DOHH2 (cell line): ENCODE results near the gene RAB3GAP1.

ENCODE experiments used
- H3F3A ChIP-seq: fragments of 200-600 bp; sonication (generic), shearing (Covaris generic); 2 replicates; pipeline ENCODE4 v1.6.0; 2016; ENCODE audit warnings: antibody characterized with exemption, mild to moderate bottlenecking; ENCODE audit not compliant: control insufficient read depth, insufficient read depth
- H3K27ac ChIP-seq: fragments of 200-600 bp; sonication (generic); 2 replicates; pipeline ENCODE4 v1.5.1; 2014; ENCODE audit warnings: low read depth, mild to moderate bottlenecking, low read length, moderate library complexity
- H3K27me3 ChIP-seq: fragments of 200-600 bp; sonication (generic); 2 replicates; pipeline ENCODE4 v1.6.1; 2014; ENCODE audit warnings: mild to moderate bottlenecking, low read length, mixed read lengths; ENCODE audit not compliant: control insufficient read depth
- H3K36me3 ChIP-seq: fragments of 200-600 bp; sonication (generic); 2 replicates; pipeline ENCODE4 v1.6.1; 2014; ENCODE audit warnings: mild to moderate bottlenecking, low read length, moderate library complexity, mixed read lengths; ENCODE audit not compliant: control insufficient read depth
- H3K4me1 ChIP-seq: fragments of 200-600 bp; sonication (generic); 2 replicates; pipeline ENCODE4 v1.6.1; 2014; ENCODE audit warnings: mild to moderate bottlenecking, low read length, mixed read lengths; ENCODE audit not compliant: control insufficient read depth
- H3K4me2 ChIP-seq: fragments of 200-600 bp; sonication (generic); 2 replicates; pipeline ENCODE4 v1.6.0; 2014; ENCODE audit warnings: mild to moderate bottlenecking, low read length, moderate library complexity
- H3K4me3 ChIP-seq: fragments of 200-600 bp; sonication (generic); 2 replicates; pipeline ENCODE4 v1.5.1; 2014; ENCODE audit warnings: mild to moderate bottlenecking, low read length, mixed read lengths
- H3K79me2 ChIP-seq: fragments of 200-600 bp; sonication (generic); 2 replicates; pipeline ENCODE4 v1.6.1; 2014; ENCODE audit warnings: mild to moderate bottlenecking, low read length, mixed read lengths; ENCODE audit not compliant: control insufficient read depth
- H3K9me2 ChIP-seq: fragments of 200-600 bp; sonication (generic); replicated peaks from 2 replicates; pipeline ENCODE4 v1.6.1; 2014; ENCODE audit warnings: mild to moderate bottlenecking, low read length, mixed read lengths; ENCODE audit not compliant: control insufficient read depth
- H3K9me3 ChIP-seq: fragments of 200-600 bp; sonication (generic); 2 replicates; pipeline ENCODE4 v1.6.1; 2014; ENCODE audit warnings: antibody characterized with exemption, low read length, mixed read lengths; ENCODE audit not compliant: control insufficient read depth, insufficient read depth
- H4K20me1 ChIP-seq: fragments of 200-600 bp; sonication (generic); 2 replicates; pipeline ENCODE4 v1.6.0; 2014; ENCODE audit warnings: low read depth, mild to moderate bottlenecking, antibody characterized with exemption, low read length, moderate library complexity; ENCODE audit not compliant: control insufficient read depth, insufficient read depth
- EZH2phosphoT487 ChIP-seq: fragments of 200-600 bp; sonication (generic); IDR thresholded peaks from 2 replicates; pipeline ENCODE4 v1.6.1; 2017; ENCODE audit warnings: borderline replicate concordance, mild to moderate bottlenecking, antibody characterized with exemption, low read length, moderate library complexity, mixed read lengths
- TF ChIP-seq, protein P1 (sequence below): fragments of 200-600 bp; sonication (generic); IDR thresholded peaks from one replicate; pipeline ENCODE4 v1.5.1; 2014; ENCODE audit warnings: antibody characterized with exemption, mild to moderate bottlenecking, low read depth, low read length; ENCODE audit not compliant: poor library complexity, severe bottlenecking

Gene RAB3GAP1

DNA sequence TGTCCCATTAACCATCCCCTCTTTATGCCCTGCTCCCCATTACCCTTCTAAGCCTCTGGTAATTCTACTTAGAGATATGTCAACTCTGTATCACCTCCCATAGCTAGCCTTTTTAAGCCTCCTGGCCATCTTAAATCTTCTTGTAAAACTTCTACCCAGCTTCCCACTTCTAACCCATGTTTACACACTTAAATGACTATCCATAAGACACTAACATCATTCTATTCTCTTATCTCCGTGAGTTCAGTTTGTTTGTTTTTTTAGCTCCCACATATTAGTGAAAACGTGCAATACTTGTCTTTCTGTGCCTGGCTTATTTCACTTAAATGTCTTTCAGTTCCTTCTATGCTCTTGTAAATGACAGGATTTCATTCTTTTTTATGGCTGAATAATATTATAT is 42.4 kb downstream of the RAB3GAP1 start:
- no peaks in the 10 kb centered on the region for H3K9me2 ChIP-seq
- peaks cover 4% of the 10 kb centered on the region for H3K79me2 ChIP-seq
- no peaks in the 10 kb centered on the region for H4K20me1 ChIP-seq
- no peak overlapping the region for H3K4me3 ChIP-seq
- H3K9me3 ChIP-seq, result no peaks in the 10 kb centered on the region
- TF ChIP-seq, protein P1, sequence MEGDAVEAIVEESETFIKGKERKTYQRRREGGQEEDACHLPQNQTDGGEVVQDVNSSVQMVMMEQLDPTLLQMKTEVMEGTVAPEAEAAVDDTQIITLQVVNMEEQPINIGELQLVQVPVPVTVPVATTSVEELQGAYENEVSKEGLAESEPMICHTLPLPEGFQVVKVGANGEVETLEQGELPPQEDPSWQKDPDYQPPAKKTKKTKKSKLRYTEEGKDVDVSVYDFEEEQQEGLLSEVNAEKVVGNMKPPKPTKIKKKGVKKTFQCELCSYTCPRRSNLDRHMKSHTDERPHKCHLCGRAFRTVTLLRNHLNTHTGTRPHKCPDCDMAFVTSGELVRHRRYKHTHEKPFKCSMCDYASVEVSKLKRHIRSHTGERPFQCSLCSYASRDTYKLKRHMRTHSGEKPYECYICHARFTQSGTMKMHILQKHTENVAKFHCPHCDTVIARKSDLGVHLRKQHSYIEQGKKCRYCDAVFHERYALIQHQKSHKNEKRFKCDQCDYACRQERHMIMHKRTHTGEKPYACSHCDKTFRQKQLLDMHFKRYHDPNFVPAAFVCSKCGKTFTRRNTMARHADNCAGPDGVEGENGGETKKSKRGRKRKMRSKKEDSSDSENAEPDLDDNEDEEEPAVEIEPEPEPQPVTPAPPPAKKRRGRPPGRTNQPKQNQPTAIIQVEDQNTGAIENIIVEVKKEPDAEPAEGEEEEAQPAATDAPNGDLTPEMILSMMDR, result no peak
- no peak for TF ChIP-seq EZH2phosphoT487
- H3K4me2 ChIP-seq, result no peak overlapping the region
- peaks cover 38% of the 10 kb centered on the region for H3K36me3 ChIP-seq
- no peaks in the 10 kb centered on the region for H3K4me1 ChIP-seq
- H3K27ac ChIP-seq, result no peak overlapping the region
- peaks cover 6% of the 10 kb centered on the region for H3F3A ChIP-seq
- H3K27me3 ChIP-seq, result no peaks in the 10 kb centered on the region

DNA sequence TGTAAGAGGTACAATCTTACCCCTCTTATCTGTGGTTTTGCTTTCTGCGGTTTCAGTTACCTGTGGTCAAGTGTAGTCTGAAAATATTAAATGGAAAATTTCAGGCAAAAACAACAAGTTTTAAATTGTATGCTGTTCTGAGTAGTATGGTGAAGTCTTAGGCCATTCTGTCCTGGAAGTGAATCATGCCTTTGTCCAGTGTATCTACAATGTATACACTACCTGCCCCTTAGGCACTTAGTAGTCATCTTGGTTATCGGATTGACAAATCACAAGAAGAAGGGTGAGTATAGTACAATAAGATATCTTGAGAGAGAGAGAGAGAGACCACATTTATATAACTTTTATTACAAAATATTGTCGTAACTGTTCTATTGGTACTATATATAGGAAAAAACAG is 43.5 kb downstream of the RAB3GAP1 start:
- Histone ChIP-seq H3K36me3 (peaks cover 41% of the 10 kb centered on the region), H3F3A (peaks cover 5% of the 10 kb centered on the region), H3K27me3 (no peaks in the 10 kb centered on the region), H3K9me2 (no peaks in the 10 kb centered on the region), H3K4me3 (no peak overlapping the region), H3K4me2 (no peak overlapping the region), H3K79me2 (no peaks in the 10 kb centered on the region), H4K20me1 (no peaks in the 10 kb centered on the region), H3K4me1 (no peaks in the 10 kb centered on the region), H3K9me3 (no peaks in the 10 kb centered on the region), H3K27ac (no peak overlapping the region)
- TF ChIP-seq, protein P1, result no peak
- no peak for TF ChIP-seq EZH2phosphoT487

DNA sequence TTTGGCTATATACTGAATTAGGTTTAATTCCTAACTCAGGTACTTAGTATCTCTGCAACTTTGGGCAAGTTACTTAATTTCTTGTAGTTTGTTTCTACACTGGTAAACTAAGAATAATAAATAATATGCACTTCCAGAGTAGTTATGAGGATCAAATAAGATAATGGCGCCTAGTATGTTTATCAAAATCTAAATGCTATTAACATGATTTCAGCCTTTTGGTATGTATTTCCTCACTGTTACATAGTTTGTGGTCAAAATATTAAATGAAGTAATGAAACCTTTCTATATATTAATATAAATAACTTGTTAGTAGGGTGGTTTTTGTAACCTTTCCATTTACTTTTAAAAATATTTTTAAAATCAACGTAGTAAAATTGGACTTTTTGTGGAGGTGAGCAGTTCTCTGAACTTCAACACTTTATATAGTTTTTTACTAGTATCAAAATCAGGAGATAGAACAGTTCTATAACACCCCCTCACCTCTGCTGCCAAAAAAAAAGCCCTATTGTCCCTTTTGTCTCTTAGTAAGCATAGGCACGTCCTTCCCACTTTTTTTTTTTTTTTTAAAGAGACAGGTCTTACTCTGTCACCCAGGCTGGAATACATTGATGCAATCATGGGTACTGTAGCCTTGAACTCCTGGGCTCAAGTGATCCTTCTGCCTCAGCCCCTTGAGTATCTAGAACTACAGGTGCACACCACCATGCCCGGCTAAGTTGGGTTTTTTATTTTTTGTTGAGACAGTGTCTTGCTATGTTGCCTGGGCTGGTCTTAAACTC is 44.8 kb downstream of the RAB3GAP1 start:
- no peak overlapping the region for H3K4me2 ChIP-seq
- no peaks in the 10 kb centered on the region for H3K27me3 ChIP-seq
- peaks cover 44% of the 10 kb centered on the region for H3K36me3 ChIP-seq
- TF ChIP-seq EZH2phosphoT487, result no peak
- TF ChIP-seq, protein P1, result no peak
- H3K9me3 ChIP-seq, result no peaks in the 10 kb centered on the region
- no peaks in the 10 kb centered on the region for H3K9me2 ChIP-seq
- H3K4me1 ChIP-seq, result no peaks in the 10 kb centered on the region
- H3K79me2 ChIP-seq, result no peaks in the 10 kb centered on the region
- no peak overlapping the region for H3K27ac ChIP-seq
- H3K4me3 ChIP-seq, result no peak overlapping the region
- no peaks in the 10 kb centered on the region; the same call in 1 of the 2 replicates for H3F3A ChIP-seq
- H4K20me1 ChIP-seq, result no peaks in the 10 kb centered on the region
